ELR (cell line): Measurements from ENCODE around the gene MED23.
"Not testable (repeated sequence)": the region's sequence is repeated elsewhere in the genome, so short reads cannot be mapped to it uniquely, and the experiment has no call there.

Experiments used
- DNase-seq: peaks from one replicate; pipeline ENCODE4 v3.0.0-alpha.2; 2015; ENCODE audit warnings: low read depth

Gene MED23

DNA sequence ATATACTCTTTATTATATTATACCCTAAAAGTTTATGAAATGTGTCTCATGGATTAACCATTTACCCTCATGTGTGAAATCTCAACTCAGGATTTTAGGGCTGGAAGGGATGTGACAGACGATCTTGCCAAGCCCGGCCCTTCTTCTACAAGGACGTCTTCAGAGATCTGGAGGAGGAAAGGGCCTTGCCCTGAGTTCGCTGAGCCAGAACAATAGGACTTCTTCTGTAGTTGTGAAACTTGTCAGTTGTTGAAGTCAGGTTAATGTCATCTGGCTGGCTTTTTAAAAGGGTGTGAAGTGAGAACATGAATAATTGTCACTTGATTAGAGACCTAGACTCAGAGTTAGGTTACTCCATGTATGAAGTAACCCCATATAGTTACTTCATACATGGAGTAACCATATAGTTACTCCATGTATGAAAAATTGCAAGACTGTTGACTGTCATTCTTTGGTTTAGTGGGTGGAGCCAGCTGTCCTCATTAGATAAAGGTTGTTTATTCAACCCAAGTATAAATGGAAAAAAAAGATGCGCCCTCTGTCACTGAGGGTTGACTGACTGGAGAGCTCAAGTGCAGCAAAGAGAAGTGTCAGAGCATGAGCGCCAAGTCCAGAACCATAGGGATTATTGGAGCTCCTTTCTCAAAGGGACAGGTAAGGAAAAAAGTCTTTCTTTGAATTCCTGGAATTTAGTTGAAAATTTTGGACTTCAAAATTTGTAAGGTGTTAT, 55.2 kb downstream of the MED23 start, which contains the start of gene ARG1:
ARG1 (plus strand) TSS at position 541 of the 730 bp plus-strand sequence; CDS start at position 598, 57 bp downstream.
- DNase-seq: no peak

DNA sequence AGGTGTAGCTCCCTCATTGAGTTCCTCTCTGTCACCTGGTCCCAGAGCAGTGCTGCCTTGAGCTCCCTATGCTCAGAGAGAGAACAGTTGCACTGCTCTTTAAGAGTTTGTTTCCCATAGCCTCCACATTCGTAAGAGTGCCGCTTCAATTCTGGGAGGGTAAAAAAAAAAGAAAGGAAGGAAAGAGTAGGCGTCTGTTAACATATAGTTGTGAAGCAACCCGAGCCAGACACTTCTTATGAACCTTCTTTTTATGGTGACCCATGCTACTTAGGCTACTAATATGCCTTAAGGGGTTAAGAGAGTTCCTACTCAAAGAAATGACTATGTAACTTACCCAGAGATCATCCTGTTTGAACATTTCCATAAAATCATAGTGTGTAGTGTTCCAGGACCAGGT, 59.3 kb downstream of the MED23 start:
- DNase-seq: no peak

DNA sequence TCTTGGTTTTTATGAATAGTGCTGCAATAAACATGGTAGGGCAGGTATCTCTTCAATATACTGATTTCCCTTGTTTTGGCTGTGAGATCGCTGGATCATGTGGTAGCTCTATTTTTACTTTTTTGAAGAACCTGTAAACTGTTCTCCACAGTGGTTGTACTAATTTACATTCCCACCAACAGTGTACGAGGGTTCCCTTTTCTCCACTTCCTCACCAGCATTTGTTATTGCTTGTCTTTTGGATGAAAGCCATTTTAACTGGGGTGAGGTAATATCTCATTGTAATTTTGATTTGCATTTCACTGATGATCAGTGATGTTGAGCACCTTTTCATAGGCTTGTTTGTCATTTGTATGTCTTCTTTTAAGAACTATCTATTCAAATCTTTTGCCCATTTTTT, 63.0 kb downstream of the MED23 start:
- DNase-seq: no peak

DNA sequence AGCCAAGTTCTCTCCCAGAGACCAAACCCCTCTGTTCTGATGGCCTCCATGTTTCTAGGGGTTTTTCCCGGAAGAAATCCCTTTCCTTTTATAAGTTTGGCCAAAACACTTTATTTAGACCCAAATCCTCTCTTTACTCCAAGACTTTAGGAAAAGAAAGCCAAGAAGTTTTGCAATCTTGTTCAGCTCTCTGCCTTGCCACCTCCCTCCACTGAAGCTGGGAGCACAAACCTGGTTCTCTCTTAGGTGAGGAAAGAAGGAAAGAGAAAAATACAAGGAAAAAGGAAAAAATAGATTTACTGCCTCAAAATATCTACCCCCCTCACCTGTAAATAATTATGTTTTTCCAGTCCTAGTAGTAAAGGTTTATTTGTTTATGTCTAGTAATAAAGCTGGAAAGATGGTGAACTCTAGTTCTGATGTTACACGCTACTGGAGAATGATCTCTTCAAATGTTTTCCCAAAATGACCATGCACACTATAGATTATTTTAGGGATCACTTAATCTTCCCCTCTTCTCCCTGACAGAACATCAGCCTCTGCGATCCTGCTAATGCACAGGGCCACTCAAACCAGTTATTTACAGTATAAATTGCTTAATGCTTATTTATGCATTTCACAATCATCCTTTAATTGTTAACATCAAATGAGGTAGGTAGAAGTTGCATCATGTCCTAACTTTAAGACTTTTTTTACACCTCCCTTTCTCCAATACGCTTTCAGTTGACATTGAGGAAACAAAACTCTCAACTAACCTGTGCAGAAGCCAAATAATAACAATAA, 65.9 kb downstream of the MED23 start:
- no peak for DNase-seq

DNA sequence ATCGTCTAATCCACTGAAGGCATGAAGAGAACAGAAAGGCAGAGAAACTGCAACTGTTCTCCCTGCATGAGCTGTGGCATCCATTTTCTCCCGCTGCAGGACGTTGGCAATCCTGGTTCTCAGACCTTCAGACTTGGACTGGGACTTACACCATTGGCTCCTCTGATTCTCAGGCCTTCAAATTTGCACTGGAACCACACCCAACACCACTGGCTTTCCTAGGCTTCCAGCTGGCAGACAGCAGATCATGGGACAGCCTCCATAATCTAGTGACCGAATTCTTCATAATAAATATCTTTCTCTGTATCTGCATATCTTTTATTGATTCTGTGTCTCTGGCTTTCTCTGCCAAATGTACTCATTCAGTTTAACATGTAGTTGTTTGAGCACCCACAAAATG, 69.1 kb downstream of the MED23 start:
- no peak for DNase-seq

DNA sequence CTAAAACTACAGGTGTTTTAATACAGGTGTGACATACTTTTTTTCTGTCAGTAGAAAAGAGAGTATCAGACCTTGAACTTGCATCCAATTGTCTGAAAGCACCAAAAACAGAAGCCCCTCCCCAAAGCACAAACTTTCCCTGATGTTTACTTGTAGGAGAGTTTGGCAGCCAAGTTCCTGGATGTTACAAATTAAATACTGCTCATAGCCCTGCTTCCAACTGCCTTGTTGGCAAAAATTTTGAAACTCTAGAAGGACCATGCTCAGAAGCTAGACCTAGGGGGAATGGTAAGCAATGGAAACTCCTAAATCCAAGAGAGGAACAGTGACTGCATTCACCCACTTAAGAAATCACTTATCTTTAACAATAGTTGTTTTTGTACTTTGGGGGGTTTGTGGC, 72.0 kb downstream of the MED23 start:
- no peak for DNase-seq

DNA sequence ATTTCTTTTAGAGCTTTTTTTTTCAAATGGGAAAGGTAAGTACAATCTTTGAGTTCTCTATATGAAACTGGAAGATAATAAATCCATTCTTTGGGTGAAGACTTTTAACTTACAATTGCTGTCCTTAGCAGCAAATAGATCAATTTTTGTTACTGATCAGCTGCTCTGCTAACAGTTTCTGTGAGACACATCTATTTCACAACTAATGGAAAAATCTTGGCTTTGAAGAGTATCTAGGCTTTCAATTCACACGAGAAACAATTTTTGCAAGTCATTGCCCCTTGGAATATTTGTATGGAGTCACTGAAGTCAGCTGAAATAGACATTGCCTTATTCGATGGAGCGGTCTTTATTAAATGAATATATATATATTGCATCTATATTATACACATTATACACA, 75.5 kb downstream of the MED23 start:
- DNase-seq: no peak

DNA sequence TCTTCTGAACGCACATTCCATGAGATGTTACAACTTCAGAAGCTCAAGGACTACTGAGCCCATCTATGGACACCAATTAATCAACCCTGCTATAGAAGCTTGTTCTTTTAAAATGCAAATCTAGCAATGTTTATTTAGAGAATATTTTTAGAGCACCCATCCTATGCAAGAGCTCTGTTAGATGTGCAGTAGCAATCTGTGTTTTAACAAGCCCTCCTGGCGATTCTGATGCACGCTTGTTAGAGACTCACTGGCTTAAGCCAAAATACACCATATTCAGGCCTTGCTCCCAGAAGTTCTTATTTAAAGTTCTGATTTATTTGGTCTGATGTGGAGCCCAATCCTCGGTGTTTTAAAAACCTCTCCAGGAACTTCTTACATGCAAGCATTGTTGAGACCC, 76.1 kb downstream of the MED23 start:
- DNase-seq: no peak

DNA sequence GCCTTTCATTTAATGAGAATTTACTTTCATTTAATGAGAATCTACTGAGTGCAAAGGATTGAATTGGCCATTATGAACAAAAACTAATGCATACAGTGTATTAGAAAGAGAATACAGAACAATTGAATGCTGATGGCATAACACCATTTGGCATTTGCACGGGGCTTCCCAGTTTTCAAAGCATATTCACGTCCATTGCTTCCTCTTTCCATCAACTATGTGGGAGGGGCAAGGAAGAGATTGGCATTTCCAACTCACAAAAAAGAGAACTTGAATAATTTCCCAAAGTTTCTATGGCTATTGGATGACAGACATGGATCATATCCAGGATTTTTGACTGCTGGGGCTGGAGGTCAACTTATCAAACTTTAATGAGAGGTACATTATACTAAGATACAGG, 78.2 kb downstream of the MED23 start:
- DNase-seq: no peak

DNA sequence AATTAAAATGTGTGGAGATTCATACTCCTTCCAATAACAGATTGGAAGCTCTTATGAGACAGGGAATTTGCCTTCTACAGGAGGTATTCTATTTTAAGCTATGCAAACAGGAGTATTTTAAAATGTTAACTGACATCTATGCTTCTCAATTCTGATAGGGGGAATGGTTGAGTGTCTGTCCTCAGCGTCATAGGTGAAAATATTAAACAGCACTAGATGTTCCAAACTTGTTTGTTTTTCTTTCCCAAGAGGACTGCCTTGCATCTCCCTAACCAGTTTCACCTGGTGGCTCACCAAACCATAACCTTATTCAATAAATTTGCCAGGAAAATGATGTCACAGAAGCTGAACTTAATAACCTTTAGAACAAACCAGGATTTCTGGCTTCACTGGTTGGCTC, 79.6 kb downstream of the MED23 start:
- no peak for DNase-seq

DNA sequence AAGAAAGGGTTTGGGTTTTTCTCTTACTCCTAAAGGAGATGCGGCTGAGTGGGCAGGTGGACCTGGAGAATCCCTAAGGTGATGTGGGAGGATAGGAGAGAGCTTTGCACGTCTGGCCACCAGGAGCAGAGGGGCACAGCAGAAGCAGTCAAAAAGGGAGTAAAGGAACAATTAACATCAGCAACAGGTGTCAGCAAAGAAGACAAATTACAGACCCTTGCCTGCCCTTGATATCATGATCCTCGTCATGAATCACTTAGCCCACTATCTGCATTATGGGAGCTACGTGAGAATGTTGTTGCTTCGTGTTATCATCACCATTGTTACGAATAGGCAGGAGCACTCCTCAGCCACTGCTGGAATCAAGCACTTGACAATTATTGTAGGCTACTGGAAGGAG, 80.6 kb downstream of the MED23 start:
- no peak for DNase-seq

DNA sequence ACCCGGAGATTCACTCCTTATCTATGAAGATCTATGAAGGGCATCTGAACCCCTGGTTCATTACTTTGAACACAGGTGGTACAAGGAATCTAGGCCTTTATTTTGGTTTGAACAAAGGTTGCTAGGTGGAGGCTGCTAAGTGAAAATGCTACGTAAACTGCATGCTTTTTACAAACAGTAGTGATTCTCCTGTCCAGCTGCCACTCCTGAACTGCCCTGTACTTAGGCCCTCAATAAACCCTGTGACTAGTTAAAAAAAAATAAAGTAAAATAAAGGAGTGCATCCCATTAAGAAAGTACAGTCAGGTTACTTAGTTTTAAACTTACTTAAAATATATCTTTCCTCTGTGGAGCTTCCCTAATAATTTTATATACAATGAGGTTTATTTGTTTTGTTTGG, 82.7 kb downstream of the MED23 start:
- DNase-seq: no peak

DNA sequence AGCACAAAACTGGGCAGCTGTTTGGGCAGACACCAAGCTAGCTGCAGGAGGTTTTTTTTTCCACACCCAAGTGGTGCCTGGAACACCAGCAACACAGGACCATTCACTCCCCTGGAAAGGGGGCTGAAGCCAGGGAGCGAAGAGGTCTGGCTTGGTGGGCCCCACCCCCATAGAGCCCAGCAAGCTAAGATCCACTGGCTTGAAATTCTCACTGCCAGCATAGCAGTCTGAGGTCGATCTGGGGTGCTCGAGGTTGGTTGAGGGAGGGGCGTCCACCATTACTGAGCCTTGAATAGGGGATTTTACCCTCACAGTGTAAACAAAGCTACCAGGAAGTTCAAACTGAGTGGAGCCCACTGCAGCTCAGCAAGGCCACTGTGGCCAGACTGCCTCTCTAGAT, 89.4 kb downstream of the MED23 start:
- not testable (repeated sequence) for DNase-seq

DNA sequence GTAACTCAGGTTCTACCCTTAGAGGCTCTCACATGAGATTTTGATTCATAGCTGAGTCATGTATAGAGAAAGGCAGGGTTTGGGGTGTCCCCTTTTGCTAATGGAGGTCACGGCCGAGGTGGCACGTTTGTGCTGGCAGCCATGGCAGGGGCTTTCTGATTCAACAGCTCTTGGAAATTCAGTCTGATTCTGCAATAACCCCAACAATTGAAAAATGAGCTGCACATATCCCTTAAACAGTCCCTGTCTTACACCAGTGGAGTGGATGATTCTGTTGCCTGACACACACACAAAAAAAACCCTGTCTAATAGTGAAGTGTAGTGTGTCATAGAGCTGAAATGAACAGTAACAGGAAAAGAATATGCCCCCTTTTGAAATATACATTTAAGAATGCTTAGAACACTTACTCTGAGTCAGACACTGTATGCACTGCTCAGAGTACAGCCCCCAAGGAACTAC, 95.4 kb downstream of the MED23 start:
- DNase-seq: peak; percentile 44

DNA sequence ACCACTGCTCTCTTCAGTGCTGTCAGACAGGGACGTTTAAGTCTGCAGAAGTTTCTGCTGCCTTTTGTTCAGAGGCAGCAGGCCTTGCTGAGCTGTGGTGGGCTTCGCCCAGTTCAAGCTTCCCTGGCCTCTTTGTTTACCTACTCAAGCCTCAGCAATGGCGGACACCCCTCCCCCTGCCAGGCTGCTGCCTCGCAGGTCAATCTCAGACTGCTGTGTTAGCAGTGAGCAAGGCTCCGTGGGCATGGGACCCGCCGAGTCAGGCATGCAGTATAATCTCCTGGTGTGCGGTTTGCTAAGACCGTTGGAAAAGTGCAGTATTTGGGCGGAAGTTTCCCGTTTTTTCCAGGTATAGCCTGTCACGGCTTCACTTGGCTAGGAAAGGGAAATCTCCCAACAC, 96.4 kb downstream of the MED23 start:
- not testable (repeated sequence) for DNase-seq

DNA sequence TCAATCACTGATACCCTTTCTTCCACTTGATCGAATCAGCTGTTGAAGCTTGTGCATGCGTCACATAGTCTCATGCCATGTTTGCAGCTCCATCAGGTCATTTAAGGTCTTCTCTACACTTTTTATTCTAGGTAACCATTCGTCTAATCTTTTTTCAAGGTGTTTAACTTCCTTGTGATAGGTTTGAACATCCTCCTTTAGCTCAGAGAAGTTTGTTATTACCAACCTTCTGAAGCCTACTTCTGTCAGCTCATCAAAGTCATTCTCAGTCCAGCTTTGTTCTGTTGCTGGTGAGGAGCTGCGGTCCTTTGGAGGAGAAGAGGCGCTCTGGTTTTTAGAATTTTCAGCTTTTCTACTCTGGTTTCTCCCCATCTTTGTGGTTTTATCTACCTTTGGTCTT, 97.1 kb downstream of the MED23 start:
- DNase-seq: not testable (repeated sequence)

DNA sequence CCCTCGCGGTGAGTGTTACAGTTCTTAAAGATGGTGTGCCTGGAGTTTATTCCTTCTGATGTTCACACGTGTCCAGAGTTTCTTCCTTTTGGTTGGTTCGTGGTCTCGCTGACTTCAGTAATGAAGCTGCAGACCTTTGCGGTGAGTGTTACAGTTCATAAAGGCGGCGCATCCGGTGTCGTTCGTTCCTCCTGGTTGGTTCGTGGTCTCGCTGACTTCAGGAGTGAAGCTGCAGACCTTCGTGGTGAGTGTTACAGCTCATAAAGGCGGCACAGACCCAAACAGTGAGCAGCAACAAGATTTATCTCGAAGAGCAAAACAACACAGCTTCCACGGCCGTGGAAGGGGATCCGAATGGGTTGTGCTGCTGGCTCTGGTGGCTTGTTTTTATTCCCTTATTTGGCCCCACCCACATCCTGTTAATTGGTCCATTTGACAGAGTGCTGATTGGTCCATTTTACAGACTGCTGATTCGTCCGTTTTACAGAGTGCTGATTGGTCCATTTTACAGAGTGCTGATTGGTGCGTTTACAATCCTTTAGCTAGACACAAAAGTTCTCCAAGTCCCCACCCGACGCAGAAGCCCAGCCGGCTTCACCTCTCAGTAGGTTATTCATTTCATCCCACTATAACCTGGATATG, 103.2 kb downstream of the MED23 start:
- DNase-seq: no peak

DNA sequence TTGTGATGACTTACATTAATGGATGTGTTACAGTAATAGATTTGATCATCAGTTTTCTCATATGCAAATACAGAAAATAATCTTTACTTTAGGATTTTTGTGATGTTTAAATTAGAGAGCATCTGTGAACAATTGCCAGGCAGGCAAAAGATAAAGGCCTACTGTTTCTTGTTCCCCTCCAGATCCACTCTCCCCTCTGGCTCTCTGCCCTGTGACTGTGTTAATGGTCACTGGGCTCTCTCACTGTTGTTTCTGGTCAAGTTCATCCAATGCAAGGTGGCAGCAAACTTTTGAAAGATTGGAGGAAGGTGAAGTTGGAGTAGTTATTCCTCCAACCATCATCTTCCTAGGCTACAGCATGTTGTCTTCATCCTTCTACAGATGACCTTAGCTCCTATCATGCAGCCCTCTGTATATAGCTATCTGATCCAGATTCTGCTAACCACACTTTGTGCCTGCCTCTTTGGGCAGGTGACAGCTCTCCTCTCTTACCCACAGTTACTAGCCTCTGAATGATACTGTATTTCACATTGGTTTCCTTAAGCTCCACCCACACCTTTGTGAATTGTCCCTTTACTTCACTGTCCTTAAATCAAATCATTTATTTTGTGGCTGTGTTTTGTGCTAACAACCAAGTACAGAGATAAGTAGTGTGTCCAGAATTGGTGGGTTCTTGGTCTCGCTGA, 103.9 kb downstream of the MED23 start:
- DNase-seq: no peak
